ENCODE results near the gene L3MBTL4. TPM values are rescaled to one million over a fixed set of nuclear protein-coding genes. Genes with fewer than 3 reads are reported as not detected.
"Not testable (repeated sequence)": the region's sequence is repeated elsewhere in the genome, so short reads cannot be mapped to it uniquely, and the experiment has no call there.

L3MBTL4 gene
- total RNA-seq, 1 donor from 2014 or later = 0.26 TPM

DNA sequence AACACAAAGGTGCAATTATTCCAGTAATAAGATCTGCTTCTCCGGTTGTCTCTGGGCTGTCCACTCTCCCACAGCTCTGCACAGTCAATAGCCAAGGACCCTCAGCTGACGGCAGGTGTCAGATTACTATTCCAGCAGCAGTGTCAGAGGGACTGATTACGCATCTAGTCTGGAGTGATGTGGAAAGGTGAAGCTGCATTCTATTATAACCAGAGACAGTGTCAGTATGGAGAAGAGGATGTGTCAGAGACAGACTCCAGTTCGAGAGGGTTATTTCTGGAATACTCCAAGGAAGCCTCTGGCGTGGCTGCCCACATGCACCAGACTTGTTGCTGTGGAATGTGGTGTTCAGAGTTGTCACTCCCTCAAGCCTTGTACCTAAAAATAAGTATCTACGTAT, 355.8 kb downstream of the L3MBTL4 start:
- Mint-ChIP-seq H3K4me3 (no peak overlapping the region), H3K4me1 (ENCODE audit: low read depth) (peaks cover 3% of the 10 kb centered on the region), H3K27ac (no peak overlapping the region), H3K27me3 (ENCODE audit: insufficient read depth) (peaks cover 3% of the 10 kb centered on the region), H3K36me3 (ENCODE audit: low read depth) (no peaks in the 10 kb centered on the region), H3K9me3 (no peaks in the 10 kb centered on the region)
- intact Hi-C loops (cut with micrococcal nuclease) = no loop called here
- DNase-seq (ENCODE audit: low spot score) = no peak

DNA sequence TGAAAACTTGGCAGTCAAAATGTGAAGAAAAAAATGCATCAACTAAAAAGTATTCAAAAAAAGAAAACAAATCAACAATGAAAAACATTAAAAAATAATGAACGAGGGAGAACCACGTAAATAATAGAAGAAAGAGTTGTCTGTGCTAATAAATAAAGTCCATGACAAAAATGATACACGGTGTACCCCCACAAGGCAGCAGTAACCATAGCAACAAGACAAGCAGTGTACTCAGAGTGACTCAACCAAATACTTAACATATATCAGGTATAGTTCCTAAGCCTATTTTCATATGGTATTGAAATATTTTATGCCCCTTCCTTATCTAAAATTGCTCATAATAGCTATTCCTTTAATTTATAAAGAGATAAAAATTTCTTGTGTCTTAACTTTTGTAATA, 357.1 kb downstream of the L3MBTL4 start:
- Mint-ChIP-seq H3K4me1 (ENCODE audit: low read depth) (peaks cover 3% of the 10 kb centered on the region), H3K27ac (no peak overlapping the region), H3K4me3 (no peak overlapping the region), H3K36me3 (ENCODE audit: low read depth) (no peaks in the 10 kb centered on the region), H3K27me3 (ENCODE audit: insufficient read depth) (peaks cover 3% of the 10 kb centered on the region), H3K9me3 (no peaks in the 10 kb centered on the region)
- intact Hi-C loops (cut with micrococcal nuclease) = no loop called here
- DNase-seq (ENCODE audit: low spot score) = no peak

DNA sequence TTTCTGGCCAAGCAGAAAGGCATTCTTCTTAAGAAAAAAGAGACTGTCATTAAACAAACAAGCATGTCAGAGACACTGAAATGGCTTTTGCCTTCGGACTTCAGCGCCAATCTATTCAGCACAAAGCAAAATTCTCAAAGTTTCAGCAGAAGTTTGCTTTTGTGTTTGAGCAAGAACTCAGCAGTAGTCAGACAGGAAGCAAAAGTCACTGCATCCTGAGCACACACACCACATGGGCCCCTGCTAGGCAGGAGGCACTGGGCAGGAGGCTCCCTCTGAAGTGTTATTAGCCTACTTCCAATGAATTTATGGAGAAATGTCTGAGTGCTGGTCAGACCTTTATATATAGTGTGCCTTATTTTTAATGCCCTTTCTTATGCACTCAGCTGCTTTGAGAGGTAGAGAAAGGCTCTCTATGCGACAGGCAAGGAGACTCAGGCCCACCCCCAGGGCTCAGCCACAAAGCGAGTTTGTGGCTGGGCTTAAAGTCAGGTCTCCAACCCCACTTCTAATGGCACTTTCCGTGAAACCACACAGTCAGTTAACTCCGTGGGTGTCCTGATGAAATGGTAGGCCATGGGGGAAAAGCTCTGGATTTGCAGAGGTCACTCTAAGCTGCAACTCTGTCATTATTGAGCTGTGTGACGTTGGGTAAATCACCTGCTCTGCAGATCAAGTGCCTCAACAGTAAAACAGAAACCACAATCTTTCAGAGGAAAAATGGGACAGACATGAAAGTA, 358.4 kb downstream of the L3MBTL4 start:
- intact Hi-C loops (cut with micrococcal nuclease) = no loop called here
- Mint-ChIP-seq H3K36me3 (ENCODE audit: low read depth) (no peaks in the 10 kb centered on the region), H3K4me3 (no peak overlapping the region), H3K27ac (no peak overlapping the region), H3K27me3 (ENCODE audit: insufficient read depth) (peaks cover 3% of the 10 kb centered on the region), H3K4me1 (ENCODE audit: low read depth) (peaks cover 3% of the 10 kb centered on the region), H3K9me3 (no peaks in the 10 kb centered on the region)
- no peak for DNase-seq (ENCODE audit: low spot score)

DNA sequence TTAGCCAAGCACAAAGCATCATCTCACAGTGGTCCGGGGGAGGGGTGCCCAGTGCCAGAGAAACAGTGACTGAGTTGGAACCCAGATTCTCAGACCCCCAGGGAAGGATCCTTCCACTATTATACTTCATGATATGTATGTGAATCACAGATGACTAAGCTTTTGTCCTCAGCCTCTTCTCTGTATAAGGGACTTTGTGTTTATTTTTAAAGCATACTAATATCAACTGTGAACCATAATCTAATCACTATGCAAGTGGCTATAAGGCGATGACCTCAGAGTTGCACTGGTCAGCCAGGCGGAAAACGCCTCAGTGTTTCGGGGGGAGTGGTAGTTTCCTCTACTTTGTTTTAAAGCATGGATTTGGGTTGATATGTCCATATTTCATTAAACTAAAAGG, 359.0 kb downstream of the L3MBTL4 start:
- no peak for DNase-seq (ENCODE audit: low spot score)
- Mint-ChIP-seq H3K9me3 (no peaks in the 10 kb centered on the region), H3K27ac (no peak overlapping the region), H3K4me3 (no peak overlapping the region), H3K4me1 (ENCODE audit: low read depth) (peaks cover 3% of the 10 kb centered on the region), H3K36me3 (ENCODE audit: low read depth) (no peaks in the 10 kb centered on the region), H3K27me3 (ENCODE audit: insufficient read depth) (peaks cover 3% of the 10 kb centered on the region)
- intact Hi-C loops (cut with micrococcal nuclease) = no loop called here

DNA sequence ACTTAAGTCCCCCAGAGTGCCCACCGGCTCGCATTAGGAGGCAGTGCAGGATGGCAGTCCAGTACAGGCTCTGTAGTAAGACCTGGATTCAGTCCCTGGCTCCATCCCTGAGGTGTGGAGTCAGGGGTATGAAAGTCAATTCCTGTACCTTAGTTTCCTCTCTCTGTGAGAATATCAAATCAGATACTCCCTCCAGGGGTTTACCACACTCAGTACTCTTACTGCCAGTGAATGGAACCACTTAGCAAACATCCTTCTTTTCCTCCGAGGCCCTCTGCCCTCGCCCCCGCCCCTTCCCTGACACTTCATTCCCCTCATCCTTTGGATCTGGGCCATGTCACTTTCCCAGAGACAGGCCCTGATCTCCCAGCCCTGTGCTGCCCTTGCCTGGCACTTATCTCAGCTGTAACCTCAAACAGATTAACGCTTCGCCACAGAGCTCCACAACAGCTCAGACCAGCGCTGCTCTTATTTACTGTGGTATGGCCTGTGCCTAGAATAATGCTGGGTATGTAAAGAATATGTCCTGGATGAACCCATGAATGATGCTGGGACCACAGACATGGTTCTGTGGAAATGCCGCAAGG, 360.4 kb downstream of the L3MBTL4 start:
- H3K27ac Mint-ChIP-seq = no peak overlapping the region
- no peaks in the 10 kb centered on the region for H3K27me3 Mint-ChIP-seq (ENCODE audit: insufficient read depth)
- H3K4me3 Mint-ChIP-seq = no peak overlapping the region
- no peaks in the 10 kb centered on the region for H3K36me3 Mint-ChIP-seq (ENCODE audit: low read depth)
- peaks cover 3% of the 10 kb centered on the region for H3K4me1 Mint-ChIP-seq (ENCODE audit: low read depth)
- intact Hi-C loops (cut with micrococcal nuclease) = no loop called here
- DNase-seq (ENCODE audit: low spot score) = no peak
- H3K9me3 Mint-ChIP-seq = no peaks in the 10 kb centered on the region

DNA sequence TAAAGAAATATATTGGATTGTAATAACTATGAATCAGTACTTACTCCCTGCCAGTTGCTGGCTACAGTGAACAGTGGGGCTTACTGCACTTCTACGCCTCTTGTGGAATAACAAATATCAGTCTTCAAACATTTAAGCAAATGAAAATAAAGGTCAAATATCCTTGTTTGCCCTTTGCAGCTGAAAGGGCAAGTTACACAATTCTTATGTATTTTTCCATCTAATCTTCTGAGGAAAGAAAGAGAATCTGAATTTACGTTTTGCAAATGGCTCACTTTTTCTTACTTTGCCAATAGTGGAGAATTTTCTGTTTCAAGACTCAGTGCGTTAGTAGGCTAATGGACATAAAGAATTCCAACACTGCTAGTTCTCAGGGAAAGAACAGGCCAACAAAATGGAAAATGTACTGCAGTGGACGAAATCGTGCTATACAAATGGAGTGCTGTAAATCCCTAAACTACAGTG, 362.2 kb downstream of the L3MBTL4 start:
- H3K4me1 Mint-ChIP-seq (ENCODE audit: low read depth) = peaks cover 3% of the 10 kb centered on the region
- H3K4me3 Mint-ChIP-seq = no peak overlapping the region
- no peaks in the 10 kb centered on the region for H3K27me3 Mint-ChIP-seq (ENCODE audit: insufficient read depth)
- intact Hi-C loops (cut with micrococcal nuclease) = no loop called here
- no peaks in the 10 kb centered on the region for H3K9me3 Mint-ChIP-seq
- H3K27ac Mint-ChIP-seq = no peak overlapping the region
- no peak for DNase-seq (ENCODE audit: low spot score)
- H3K36me3 Mint-ChIP-seq (ENCODE audit: low read depth) = no peaks in the 10 kb centered on the region

DNA sequence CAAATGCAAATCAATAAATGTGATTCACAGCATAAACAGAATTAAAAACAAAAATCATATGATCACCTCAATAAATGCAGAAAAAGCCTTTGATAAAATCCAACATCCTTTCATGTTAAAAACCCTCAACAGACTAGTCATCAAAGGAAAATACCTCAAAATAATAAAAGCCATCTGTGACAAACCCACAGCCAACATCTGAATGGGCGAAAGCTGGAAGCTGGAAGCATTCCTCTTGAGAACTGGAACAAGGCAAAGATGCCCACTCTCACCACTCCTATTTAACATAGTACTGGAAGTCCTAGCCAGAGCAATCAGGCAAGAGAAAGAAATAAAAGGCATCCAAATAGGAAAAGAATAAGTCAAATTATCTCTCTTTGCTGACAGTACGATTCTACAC, 367.1 kb downstream of the L3MBTL4 start:
- H3K27me3 Mint-ChIP-seq (ENCODE audit: insufficient read depth); H3K27ac Mint-ChIP-seq; H3K4me3 Mint-ChIP-seq; H3K9me3 Mint-ChIP-seq; H3K4me1 Mint-ChIP-seq (ENCODE audit: low read depth); H3K36me3 Mint-ChIP-seq (ENCODE audit: low read depth); intact Hi-C loops (cut with micrococcal nuclease); DNase-seq (ENCODE audit: low spot score): not testable (repeated sequence)

DNA sequence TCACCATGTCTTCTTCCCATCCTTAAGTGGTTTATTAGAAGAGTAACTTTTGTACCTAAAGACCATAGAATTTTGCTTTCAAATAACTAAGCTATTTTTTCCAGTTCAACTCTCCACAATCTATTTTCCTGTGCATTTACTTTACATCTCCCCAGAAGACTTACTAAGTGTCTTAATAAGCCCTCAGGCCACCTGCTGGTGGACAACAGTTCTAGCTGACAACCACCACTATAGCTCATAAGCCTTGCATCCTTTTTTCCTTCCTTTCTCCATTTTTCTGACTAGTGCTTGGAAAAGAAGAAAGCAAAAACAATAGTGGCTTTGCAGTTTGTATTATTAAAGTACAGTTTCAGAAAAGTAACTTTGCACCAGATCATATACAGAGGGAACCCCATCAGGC, 369.9 kb downstream of the L3MBTL4 start:
- no peak for DNase-seq (ENCODE audit: low spot score)
- intact Hi-C loops (cut with micrococcal nuclease) = no loop called here
- Mint-ChIP-seq H3K4me3 (no peak overlapping the region), H3K27ac (no peak overlapping the region), H3K9me3 (peaks cover 4% of the 10 kb centered on the region), H3K27me3 (ENCODE audit: insufficient read depth) (no peaks in the 10 kb centered on the region), H3K4me1 (ENCODE audit: low read depth) (no peaks in the 10 kb centered on the region), H3K36me3 (ENCODE audit: low read depth) (no peaks in the 10 kb centered on the region)

DNA sequence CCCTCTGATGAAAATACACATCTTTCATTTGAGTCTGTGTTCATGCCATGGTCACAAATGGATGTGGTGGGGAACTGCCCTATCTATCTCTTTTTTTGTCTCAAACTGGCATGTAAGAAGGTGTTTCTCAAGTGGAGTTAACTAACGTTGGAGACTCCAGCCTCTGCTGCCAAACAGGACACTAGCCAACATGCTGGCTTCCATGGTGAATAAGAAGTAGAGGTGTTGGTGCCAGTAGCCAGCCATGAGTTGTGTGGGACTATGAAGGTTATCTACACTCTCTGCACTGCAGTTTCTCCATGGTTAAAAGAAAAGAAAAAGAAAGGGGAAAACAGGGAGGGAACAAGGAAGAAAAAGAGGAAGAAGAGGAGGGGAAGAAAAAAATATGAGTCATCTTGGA, 370.4 kb downstream of the L3MBTL4 start:
- Mint-ChIP-seq H3K9me3 (peaks cover 4% of the 10 kb centered on the region), H3K27me3 (ENCODE audit: insufficient read depth) (no peaks in the 10 kb centered on the region), H3K27ac (no peak overlapping the region), H3K36me3 (ENCODE audit: low read depth) (no peaks in the 10 kb centered on the region), H3K4me3 (no peak overlapping the region), H3K4me1 (ENCODE audit: low read depth) (no peaks in the 10 kb centered on the region)
- intact Hi-C loops (cut with micrococcal nuclease) = no loop called here
- no peak for DNase-seq (ENCODE audit: low spot score)

DNA sequence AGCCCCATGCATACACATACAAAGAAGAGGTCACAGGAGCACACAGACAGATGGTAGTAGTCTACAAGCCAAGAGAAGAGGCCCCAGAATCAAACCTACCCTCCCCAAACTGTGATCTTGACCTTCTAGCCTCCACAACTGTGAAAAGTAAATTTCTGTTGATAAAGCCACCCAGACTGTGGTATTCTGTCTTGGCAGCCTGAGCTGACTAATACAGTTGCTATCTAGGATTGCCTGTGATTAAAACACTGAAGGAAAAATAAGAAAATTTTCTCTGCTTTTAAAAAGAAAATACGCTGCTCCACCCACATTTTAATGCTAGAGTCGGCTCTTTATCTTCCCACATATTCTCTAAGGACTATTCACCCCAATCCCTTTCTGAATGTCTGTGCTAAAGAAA, 375.7 kb downstream of the L3MBTL4 start:
- Mint-ChIP-seq H3K4me1 (ENCODE audit: low read depth) (no peaks in the 10 kb centered on the region), H3K4me3 (no peak overlapping the region), H3K36me3 (ENCODE audit: low read depth) (no peaks in the 10 kb centered on the region), H3K9me3 (peaks cover 9% of the 10 kb centered on the region), H3K27ac (no peak overlapping the region), H3K27me3 (ENCODE audit: insufficient read depth) (no peaks in the 10 kb centered on the region)
- intact Hi-C loops (cut with micrococcal nuclease) = no loop called here
- no peak for DNase-seq (ENCODE audit: low spot score)

DNA sequence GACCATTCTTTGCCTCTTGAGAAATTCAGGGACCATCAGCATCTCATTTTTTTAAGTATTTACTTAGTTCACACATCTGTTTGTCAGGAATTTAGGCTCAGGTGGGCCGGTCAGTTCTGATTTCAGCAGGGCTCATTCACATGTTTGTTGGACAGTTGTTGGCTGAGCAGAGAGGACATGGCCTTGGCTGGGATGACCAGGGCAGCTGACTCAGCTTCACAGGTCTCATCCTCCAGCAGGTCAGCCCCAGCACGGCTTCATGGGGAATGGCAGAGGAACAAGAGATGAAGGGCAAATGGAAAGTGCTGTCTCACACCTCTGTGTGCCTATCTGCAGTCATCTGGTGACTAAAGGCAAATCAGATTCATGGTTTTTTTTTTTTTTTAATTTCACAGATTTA, 383.3 kb downstream of the L3MBTL4 start:
- no peak for DNase-seq (ENCODE audit: low spot score)
- Mint-ChIP-seq H3K27me3 (ENCODE audit: insufficient read depth) (peaks cover 2% of the 10 kb centered on the region), H3K27ac (no peak overlapping the region), H3K36me3 (ENCODE audit: low read depth) (no peaks in the 10 kb centered on the region), H3K4me1 (ENCODE audit: low read depth) (no peaks in the 10 kb centered on the region), H3K9me3 (no peaks in the 10 kb centered on the region), H3K4me3 (no peak overlapping the region)
- intact Hi-C loops (cut with micrococcal nuclease) = no loop called here

DNA sequence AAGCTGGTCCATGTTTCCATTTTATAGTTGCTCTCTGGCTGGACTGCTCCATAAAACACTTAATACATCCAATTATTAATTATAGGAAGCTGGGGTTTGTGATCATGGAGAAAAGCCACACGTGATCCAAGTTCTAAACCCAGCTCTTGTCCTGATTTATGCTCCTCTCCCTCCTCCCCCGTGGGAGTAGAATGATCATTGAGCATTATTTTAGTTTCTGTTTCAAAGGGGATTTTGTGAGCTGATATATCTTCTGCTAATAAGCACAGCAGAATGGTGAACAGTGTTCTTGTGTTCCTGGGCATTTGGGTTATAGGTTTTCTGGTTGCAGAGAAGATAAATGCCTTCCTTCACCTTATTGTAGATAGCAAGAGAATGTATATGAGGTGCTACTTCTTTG, 383.7 kb downstream of the L3MBTL4 start:
- intact Hi-C loops (cut with micrococcal nuclease) = no loop called here
- Mint-ChIP-seq H3K27ac (no peak overlapping the region), H3K9me3 (no peaks in the 10 kb centered on the region), H3K4me3 (no peak overlapping the region), H3K4me1 (ENCODE audit: low read depth) (no peaks in the 10 kb centered on the region), H3K36me3 (ENCODE audit: low read depth) (no peaks in the 10 kb centered on the region), H3K27me3 (ENCODE audit: insufficient read depth) (peaks cover 2% of the 10 kb centered on the region)
- no peak for DNase-seq (ENCODE audit: low spot score)

DNA sequence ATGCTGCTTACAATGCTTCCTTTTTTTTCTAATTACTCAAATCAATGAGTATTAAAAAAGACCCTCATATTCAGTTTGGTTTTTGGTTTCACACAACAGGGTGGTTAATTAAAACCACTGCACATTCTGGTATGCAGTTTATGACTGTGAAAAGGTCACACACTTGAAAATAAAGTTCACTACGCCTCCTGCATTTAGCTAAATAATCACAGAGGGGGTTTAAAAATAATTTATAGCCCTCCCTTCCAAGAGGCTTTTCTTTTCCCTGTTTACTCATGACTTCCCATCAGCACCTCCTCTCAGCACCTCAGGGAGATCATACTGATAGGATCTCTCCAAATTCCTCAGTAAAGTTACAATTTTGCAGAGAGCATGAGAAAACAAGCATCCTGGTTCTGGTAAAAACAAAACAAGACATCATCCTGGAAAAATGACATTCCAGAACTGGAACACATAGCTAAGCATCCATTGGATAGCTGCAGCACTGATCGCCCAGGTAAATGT, 389.9 kb downstream of the L3MBTL4 start:
- H3K27me3 Mint-ChIP-seq (ENCODE audit: insufficient read depth) = peaks cover 2% of the 10 kb centered on the region
- H3K4me1 Mint-ChIP-seq (ENCODE audit: low read depth) = peaks cover 10% of the 10 kb centered on the region
- H3K27ac Mint-ChIP-seq = no peak overlapping the region
- no peak for DNase-seq (ENCODE audit: low spot score)
- no peaks in the 10 kb centered on the region for H3K36me3 Mint-ChIP-seq (ENCODE audit: low read depth)
- H3K9me3 Mint-ChIP-seq = no peaks in the 10 kb centered on the region
- no peak overlapping the region for H3K4me3 Mint-ChIP-seq
- intact Hi-C loops (cut with micrococcal nuclease) = no loop called here
